ENCODE results near the gene ZC3H18. TPM values are rescaled to one million over a fixed set of nuclear protein-coding genes. Genes with fewer than 3 reads are reported as not detected.

The ZC3H18 gene
- total RNA-seq, result 162 TPM
- 10 to 100 TPM; 10.9 to 15.3 (median 12.8) TPM for polyA plus RNA-seq

- Mint-ChIP-seq H3K9me3 (no peaks in the 10 kb centered on the region), H3K4me3 (peak within 1 kb of the TSS; percentile 89 to 92 (median 91))
These were observed at the start of gene ZC3H18 for GRCh38 chr16:88569985-88570690. TSS of gene ZC3H18 (plus strand) at chr16:88570403. CDS start at chr16:88577124, 6,721 bp downstream.

GRCh38 chr16:88521674-88522073 lies 48.5 kb upstream of the ZC3H18 start:
- ATAC-seq (ENCODE audit: low read depth in 2 of 2), result no peak
- no peaks in the 10 kb centered on the region for H3K9me3 Mint-ChIP-seq

More at GRCh38 chr16:88569985-88570690, at the start of gene ZC3H18:
- no peaks in the 10 kb centered on the region for H3K9me3 ChIP-seq (ENCODE audit: control insufficient read depth in 2 of 2, low read length in 2 of 2)
- peaks cover 15% of the 10 kb centered on the region for H3K36me3 ChIP-seq (ENCODE audit: control insufficient read depth, insufficient read depth, low read length)
- Mint-ChIP-seq H3K36me3 (peaks cover 4% of the 10 kb centered on the region), H3K27ac (peak within 1 kb of the TSS; percentile 84 to 88 (median 87)), H3K4me1 (peaks cover 4 to 40% (median 17%) of the 10 kb centered on the region in 4 donors), H3K27me3 (no peaks in the 10 kb centered on the region)
- peak within 1 kb of the TSS; percentile 82 for H3K27ac ChIP-seq (ENCODE audit: insufficient read depth, low read length, poor library complexity, severe bottlenecking)
- H3K27me3 ChIP-seq (ENCODE audit: control insufficient read depth, insufficient read depth, low read length), result no peaks in the 10 kb centered on the region
- DNase-seq, result peak; percentile 96 to 97 (median 96)
- peak; percentile 83 to 84 for ATAC-seq (ENCODE audit: low read depth in 2 of 2)
- H3K4me1 ChIP-seq (ENCODE audit: control insufficient read depth, insufficient read depth, low read length, poor library complexity, severe bottlenecking), result peaks cover 28% of the 10 kb centered on the region
- H3K4me3 ChIP-seq (ENCODE audit: low read depth, low read length), result peak within 1 kb of the TSS; percentile 85

DNA sequence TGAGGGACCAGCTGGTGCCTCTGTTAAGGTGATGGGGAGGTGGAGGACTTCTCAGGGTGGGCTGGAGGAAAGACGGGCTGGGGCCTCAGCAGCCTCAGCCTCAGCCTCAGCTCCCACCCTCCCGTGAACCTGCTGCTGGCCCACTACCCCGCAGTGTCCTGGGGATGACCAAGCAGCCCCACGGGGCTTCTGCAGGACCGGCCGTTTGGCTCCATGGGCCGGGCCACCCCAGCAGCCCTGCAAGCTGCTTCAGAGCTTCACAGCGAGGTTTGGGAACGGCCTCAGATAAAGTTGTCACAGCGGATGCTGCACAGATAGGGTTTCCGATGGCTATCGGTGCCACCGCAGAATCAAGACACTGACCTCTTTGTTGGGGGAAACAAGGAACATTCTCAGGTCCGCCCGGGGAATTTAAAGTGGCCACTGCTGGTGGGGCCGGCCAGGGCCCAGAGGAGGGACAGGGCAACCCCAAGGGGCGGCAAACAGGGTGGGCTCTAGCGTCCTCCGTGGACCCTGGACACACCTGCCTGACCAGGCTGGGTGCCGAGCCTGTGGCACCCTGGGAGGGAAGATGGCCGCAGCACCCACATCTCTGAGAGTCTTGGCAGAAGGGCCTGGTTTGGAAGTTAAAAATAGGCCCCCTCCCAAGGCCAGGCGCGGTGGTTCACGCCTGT lies 47.8 kb upstream of the ZC3H18 start:
- DNase-seq, result no peak
- Mint-ChIP-seq H3K27me3 (no peaks in the 10 kb centered on the region), H3K9me3 (no peaks in the 10 kb centered on the region), H3K4me3 (no peak overlapping the region), H3K4me1 (peaks cover 0 to 27% (median 3%) of the 10 kb centered on the region in 4 donors), H3K27ac (no peak overlapping the region), H3K36me3 (peaks cover 6% of the 10 kb centered on the region)
- Histone ChIP-seq H3K4me1 (ENCODE audit: control insufficient read depth, insufficient read depth, low read length, poor library complexity, severe bottlenecking) (peaks cover 18% of the 10 kb centered on the region), H3K27me3 (ENCODE audit: control insufficient read depth, insufficient read depth, low read length) (no peaks in the 10 kb centered on the region), H3K9me3 (ENCODE audit: control insufficient read depth in 2 of 2, low read length in 2 of 2) (no peaks in the 10 kb centered on the region), H3K27ac (ENCODE audit: insufficient read depth, low read length, poor library complexity, severe bottlenecking) (no peak overlapping the region), H3K4me3 (ENCODE audit: low read depth, low read length) (no peak overlapping the region), H3K36me3 (ENCODE audit: control insufficient read depth, insufficient read depth, low read length) (no peaks in the 10 kb centered on the region)
- no peak for ATAC-seq (ENCODE audit: low read depth in 2 of 2)

More at GRCh38 chr16:88521674-88522073, 48.5 kb upstream of the ZC3H18 start:
- DNase-seq, result no peak
- H3K27ac ChIP-seq (ENCODE audit: insufficient read depth, low read length, poor library complexity, severe bottlenecking), result no peak overlapping the region
- peaks cover 12% of the 10 kb centered on the region for H3K4me1 ChIP-seq (ENCODE audit: control insufficient read depth, insufficient read depth, low read length, poor library complexity, severe bottlenecking)
- H3K36me3 Mint-ChIP-seq, result peaks cover 6% of the 10 kb centered on the region
- H3K4me3 ChIP-seq (ENCODE audit: low read depth, low read length), result no peak overlapping the region
- no peaks in the 10 kb centered on the region for H3K36me3 ChIP-seq (ENCODE audit: control insufficient read depth, insufficient read depth, low read length)
- H3K27ac Mint-ChIP-seq, result peak overlapping the region in 1 of 3 donors; percentile 20
- peaks cover 0 to 27% (median 3%) of the 10 kb centered on the region in 4 donors for H3K4me1 Mint-ChIP-seq
- H3K27me3 ChIP-seq (ENCODE audit: control insufficient read depth, insufficient read depth, low read length), result no peaks in the 10 kb centered on the region
- H3K9me3 ChIP-seq (ENCODE audit: control insufficient read depth in 2 of 2, low read length in 2 of 2), result no peaks in the 10 kb centered on the region
- H3K4me3 Mint-ChIP-seq, result no peak overlapping the region
- H3K27me3 Mint-ChIP-seq, result no peaks in the 10 kb centered on the region

- Histone ChIP-seq H3K27me3 (ENCODE audit: control insufficient read depth, insufficient read depth, low read length) (no peaks in the 10 kb centered on the region), H3K27ac (ENCODE audit: insufficient read depth, low read length, poor library complexity, severe bottlenecking) (no peak overlapping the region), H3K9me3 (ENCODE audit: control insufficient read depth in 2 of 2, low read length in 2 of 2) (no peaks in the 10 kb centered on the region), H3K4me1 (ENCODE audit: control insufficient read depth, insufficient read depth, low read length, poor library complexity, severe bottlenecking) (peaks cover 18% of the 10 kb centered on the region), H3K4me3 (ENCODE audit: low read depth, low read length) (no peak overlapping the region), H3K36me3 (ENCODE audit: control insufficient read depth, insufficient read depth, low read length) (no peaks in the 10 kb centered on the region)
- Mint-ChIP-seq H3K4me3 (no peak overlapping the region), H3K36me3 (peaks cover 6% of the 10 kb centered on the region), H3K27me3 (no peaks in the 10 kb centered on the region), H3K27ac (no peak overlapping the region), H3K9me3 (no peaks in the 10 kb centered on the region), H3K4me1 (peaks cover 0 to 24% (median 2%) of the 10 kb centered on the region in 4 donors)
- ATAC-seq (ENCODE audit: low read depth in 2 of 2), result no peak
- DNase-seq, result no peak
These were observed 46.7 kb upstream of the ZC3H18 start for GRCh38 chr16:88523309-88524161.

DNA sequence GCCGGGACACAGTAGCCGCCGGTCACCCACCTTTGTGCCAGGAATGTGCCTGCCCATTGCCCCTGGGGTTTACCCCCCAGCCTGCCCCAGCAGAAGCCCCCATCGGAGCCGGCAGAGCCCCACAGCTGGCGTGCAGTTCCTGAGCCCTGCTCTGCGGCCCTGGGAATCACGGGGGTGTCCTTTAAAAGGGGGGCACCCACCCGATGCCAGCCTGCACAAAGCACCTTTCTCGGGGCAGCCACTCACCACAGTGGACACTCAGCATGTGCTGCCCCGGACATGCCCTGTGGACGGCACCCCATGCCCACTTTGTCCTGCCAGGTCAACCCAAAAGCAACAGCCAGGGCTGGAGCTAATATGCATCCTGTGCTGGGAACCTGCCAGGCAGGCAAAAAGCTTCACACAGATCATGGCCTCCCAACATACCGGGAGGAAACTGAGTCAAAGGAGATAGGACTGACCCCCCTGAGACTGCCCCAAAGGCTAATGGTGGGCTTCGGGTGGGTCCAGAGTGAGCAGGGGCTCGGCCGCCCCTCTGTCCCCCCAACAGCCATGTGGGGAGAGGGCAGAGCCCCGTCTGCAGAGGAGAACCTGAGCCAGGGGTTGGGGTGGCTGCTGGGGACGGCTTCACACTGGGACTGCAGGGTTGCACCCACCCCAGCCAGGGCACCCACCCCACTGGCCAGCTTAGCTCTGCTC lies 45.8 kb upstream of the ZC3H18 start:
- no peak overlapping the region for H3K27ac Mint-ChIP-seq
- H3K4me3 Mint-ChIP-seq, result no peak overlapping the region
- no peaks in the 10 kb centered on the region for H3K9me3 ChIP-seq (ENCODE audit: control insufficient read depth in 2 of 2, low read length in 2 of 2)
- H3K27me3 Mint-ChIP-seq, result no peaks in the 10 kb centered on the region
- no peak overlapping the region for H3K4me3 ChIP-seq (ENCODE audit: low read depth, low read length)
- H3K9me3 Mint-ChIP-seq, result peaks cover 0 to 1% (median 0%) of the 10 kb centered on the region in 7 donors
- peaks cover 0 to 24% (median 2%) of the 10 kb centered on the region in 4 donors for H3K4me1 Mint-ChIP-seq
- peaks cover 18% of the 10 kb centered on the region for H3K4me1 ChIP-seq (ENCODE audit: control insufficient read depth, insufficient read depth, low read length, poor library complexity, severe bottlenecking)
- no peak overlapping the region for H3K27ac ChIP-seq (ENCODE audit: insufficient read depth, low read length, poor library complexity, severe bottlenecking)
- no peak for ATAC-seq (ENCODE audit: low read depth in 2 of 2)
- H3K27me3 ChIP-seq (ENCODE audit: control insufficient read depth, insufficient read depth, low read length), result no peaks in the 10 kb centered on the region
- H3K36me3 Mint-ChIP-seq, result peaks cover 3% of the 10 kb centered on the region
- DNase-seq, result no peak
- H3K36me3 ChIP-seq (ENCODE audit: control insufficient read depth, insufficient read depth, low read length), result no peaks in the 10 kb centered on the region

DNA sequence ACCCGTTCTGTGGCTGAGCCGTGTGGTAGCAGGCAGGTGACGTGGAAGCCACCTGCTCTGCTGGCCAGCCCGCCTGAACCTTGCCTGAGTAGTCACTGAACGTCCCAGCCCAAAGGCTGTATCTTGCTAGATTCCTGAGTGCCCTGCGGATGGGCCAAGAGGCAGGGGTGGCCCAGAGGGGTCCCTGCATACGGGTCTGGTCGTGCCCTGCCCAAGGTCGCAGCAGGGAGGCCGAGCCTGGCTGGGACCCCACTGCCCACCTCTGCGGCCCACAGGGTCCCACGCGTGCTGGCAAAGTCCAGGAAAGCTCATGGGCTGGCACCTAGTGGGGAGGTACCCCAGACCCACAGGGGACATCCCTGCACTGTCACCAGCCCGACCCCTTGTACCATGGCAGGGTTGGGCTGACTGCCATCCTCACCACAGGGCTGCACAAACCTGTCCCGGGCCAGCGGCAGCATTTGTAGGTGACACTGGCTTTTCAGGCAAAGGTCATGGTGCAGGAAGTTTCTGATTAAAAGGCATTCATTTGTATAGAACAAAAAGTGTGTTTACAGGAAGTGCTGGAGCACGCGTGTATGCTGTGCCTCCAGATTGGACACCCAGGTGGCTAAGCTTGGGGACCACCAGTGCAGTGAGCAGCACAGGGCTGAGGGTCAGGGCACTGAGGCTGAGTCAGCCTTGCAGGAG lies 45.1 kb upstream of the ZC3H18 start:
- no peaks in the 10 kb centered on the region for H3K36me3 ChIP-seq (ENCODE audit: control insufficient read depth, insufficient read depth, low read length)
- Mint-ChIP-seq H3K4me3 (no peak overlapping the region), H3K36me3 (peaks cover 1% of the 10 kb centered on the region), H3K27ac (peak overlapping the region in 1 of 3 donors; percentile 88), H3K9me3 (peaks cover 0 to 1% (median 0%) of the 10 kb centered on the region in 7 donors), H3K4me1 (peaks cover 0 to 21% (median 2%) of the 10 kb centered on the region in 4 donors), H3K27me3 (no peaks in the 10 kb centered on the region)
- peak in 1 of 3 donors; percentile 37 for DNase-seq
- peak overlapping the region; percentile 2 for H3K27ac ChIP-seq (ENCODE audit: insufficient read depth, low read length, poor library complexity, severe bottlenecking)
- H3K27me3 ChIP-seq (ENCODE audit: control insufficient read depth, insufficient read depth, low read length), result no peaks in the 10 kb centered on the region
- no peak overlapping the region for H3K4me3 ChIP-seq (ENCODE audit: low read depth, low read length)
- ATAC-seq (ENCODE audit: low read depth in 2 of 2), result peak in 1 of 2 donors; percentile 17
- H3K4me1 ChIP-seq (ENCODE audit: control insufficient read depth, insufficient read depth, low read length, poor library complexity, severe bottlenecking), result peaks cover 18% of the 10 kb centered on the region
- no peaks in the 10 kb centered on the region for H3K9me3 ChIP-seq (ENCODE audit: control insufficient read depth in 2 of 2, low read length in 2 of 2)
